ENCODE data around the gene CTNNBIP1.
A peak's percentile ranks its signal among the peaks of the same experiment; 100 is the strongest.

CTNNBIP1 gene

GRCh38 chr1:9841460-9841859, 68.6 kb downstream of the CTNNBIP1 start:
- TF ChIP-seq, protein P1, sequence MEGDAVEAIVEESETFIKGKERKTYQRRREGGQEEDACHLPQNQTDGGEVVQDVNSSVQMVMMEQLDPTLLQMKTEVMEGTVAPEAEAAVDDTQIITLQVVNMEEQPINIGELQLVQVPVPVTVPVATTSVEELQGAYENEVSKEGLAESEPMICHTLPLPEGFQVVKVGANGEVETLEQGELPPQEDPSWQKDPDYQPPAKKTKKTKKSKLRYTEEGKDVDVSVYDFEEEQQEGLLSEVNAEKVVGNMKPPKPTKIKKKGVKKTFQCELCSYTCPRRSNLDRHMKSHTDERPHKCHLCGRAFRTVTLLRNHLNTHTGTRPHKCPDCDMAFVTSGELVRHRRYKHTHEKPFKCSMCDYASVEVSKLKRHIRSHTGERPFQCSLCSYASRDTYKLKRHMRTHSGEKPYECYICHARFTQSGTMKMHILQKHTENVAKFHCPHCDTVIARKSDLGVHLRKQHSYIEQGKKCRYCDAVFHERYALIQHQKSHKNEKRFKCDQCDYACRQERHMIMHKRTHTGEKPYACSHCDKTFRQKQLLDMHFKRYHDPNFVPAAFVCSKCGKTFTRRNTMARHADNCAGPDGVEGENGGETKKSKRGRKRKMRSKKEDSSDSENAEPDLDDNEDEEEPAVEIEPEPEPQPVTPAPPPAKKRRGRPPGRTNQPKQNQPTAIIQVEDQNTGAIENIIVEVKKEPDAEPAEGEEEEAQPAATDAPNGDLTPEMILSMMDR (conservative IDR thresholded peaks at IDR 0.05; ENCODE audit: low read depth), result no peak
- CTCF ChIA-PET, result interaction anchor here (0.6 to 1.3 kb wide), 2 partner anchors 8 to 16 kb away, joined by 3 read pairs; no protein-coding TSS in a partner anchor
- H3K27ac ChIP-seq, result peak overlapping the region; percentile 99
- no peak for DNase-seq (ENCODE audit: low spot score)
- POLR2A ChIA-PET (ENCODE audit: low non-redundant PET), result no interaction called here

GRCh38 chr1:9840176-9840575, 69.9 kb downstream of the CTNNBIP1 start:
- ChIA-PET POLR2A (ENCODE audit: low non-redundant PET) (no interaction called here), CTCF (no interaction called here)
- no peak for DNase-seq (ENCODE audit: low spot score)
- TF ChIP-seq, protein P1 (conservative IDR thresholded peaks at IDR 0.05; ENCODE audit: low read depth), result no peak
- peak overlapping the region; percentile 99 for H3K27ac ChIP-seq

DNA sequence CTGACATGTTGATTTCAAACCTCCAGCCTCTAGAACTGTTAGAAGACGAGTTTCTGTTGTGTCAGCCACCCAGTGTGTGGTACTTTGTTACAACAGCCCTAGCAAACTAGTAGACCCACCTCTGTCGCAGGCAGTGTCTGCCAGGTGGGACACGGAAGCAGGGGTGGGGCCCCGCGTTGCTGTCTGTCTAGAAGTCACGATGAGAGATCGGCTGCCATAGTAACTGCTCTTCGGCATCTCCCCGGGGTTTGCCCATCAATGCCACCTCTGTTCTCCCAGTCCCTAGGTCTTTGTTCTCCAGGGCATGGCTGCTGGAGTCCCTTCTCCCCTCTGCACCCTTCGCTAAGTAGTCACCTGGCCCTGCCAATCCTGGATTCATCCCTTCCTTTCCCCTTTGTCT, 71.1 kb downstream of the CTNNBIP1 start:
- H3K27ac ChIP-seq, result peak overlapping the region; percentile 99
- ChIA-PET POLR2A (ENCODE audit: low non-redundant PET) (no interaction called here), CTCF (interaction anchor here (0.6 kb wide), 1 partner anchor 121 kb away, joined by 6 read pairs; no protein-coding TSS in a partner anchor)
- TF ChIP-seq, protein P1 (conservative IDR thresholded peaks at IDR 0.05; ENCODE audit: low read depth), result no peak
- no peak for DNase-seq (ENCODE audit: low spot score)

GRCh38 chr1:9836632-9836960, 73.5 kb downstream of the CTNNBIP1 start:
- ChIA-PET CTCF (interaction anchor here (0.5 to 1.4 kb wide), 5 partner anchors 8 to 210 kb away, joined by 3 to 7 read pairs (median 4); no protein-coding TSS in a partner anchor), POLR2A (ENCODE audit: low non-redundant PET) (interaction anchor here (0.7 kb wide), 1 partner anchor 11 kb away, joined by 3 read pairs; no protein-coding TSS in a partner anchor)
- H3K27ac ChIP-seq, result peak overlapping the region; percentile 99
- DNase-seq (ENCODE audit: low spot score), result no peak
- TF ChIP-seq, protein P1 (conservative IDR thresholded peaks at IDR 0.05; ENCODE audit: low read depth), result no peak

DNA sequence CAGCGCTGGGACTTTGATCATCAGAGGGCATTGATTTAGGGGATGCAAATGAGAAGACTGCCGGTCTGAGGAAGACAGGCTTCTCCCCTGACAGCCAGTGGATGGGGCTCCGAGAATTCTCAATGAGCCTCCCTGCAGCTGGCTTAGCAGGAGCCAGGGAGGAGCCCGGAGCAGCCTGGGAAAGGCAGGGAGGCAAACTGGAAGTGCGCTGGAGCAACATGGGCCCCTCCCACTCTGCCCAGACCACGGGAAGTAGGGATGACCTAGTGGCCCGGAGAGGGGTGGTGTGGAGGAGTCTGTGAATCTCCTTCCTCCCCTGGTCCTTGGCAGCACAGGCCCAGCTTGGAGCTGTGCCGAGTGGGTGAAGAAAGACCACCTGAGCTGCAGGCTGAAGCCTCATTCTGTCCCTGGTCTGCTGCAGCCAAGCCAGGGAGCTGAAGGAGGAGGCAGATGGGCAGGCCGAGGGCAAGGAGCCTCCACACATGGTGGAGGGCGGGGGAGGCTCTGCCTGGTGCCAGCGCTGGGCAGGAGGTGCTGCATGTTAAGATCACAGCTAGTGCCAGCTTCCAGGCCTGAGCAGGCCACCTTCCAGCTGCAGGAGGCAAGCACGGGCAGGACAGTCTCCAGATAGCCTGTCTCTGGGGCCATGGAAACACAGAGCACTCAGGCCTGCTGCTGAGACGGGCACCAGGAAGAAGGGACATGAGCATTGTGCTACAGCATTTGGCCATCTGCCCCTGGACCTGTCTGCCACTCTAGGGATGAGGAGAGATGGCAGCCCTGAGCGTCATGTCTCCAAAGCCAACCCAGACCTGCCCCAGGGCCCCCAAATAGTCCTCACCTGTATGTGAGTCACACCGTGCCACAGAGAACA, 74.1 kb downstream of the CTNNBIP1 start:
- ChIA-PET CTCF (interaction anchor here (0.5 to 1.4 kb wide), 8 partner anchors 7 to 209 kb away, joined by 3 to 9 read pairs (median 4); no protein-coding TSS in a partner anchor), POLR2A (ENCODE audit: low non-redundant PET) (interaction anchor here (0.7 kb wide), 1 partner anchor 10 kb away, joined by 3 read pairs; no protein-coding TSS in a partner anchor)
- peak; percentile 90 for DNase-seq (ENCODE audit: low spot score)
- peak overlapping the region; percentile 99 for H3K27ac ChIP-seq
- TF ChIP-seq, protein P1 (conservative IDR thresholded peaks at IDR 0.05; ENCODE audit: low read depth), result no peak

- no peak for DNase-seq (ENCODE audit: low spot score)
- TF ChIP-seq, protein P1 (conservative IDR thresholded peaks at IDR 0.05; ENCODE audit: low read depth), result no peak
- ChIA-PET CTCF (interaction anchor here (0.6 kb wide), 3 partner anchors 13 to 121 kb away, joined by 3 to 4 read pairs (median 4); no protein-coding TSS in a partner anchor), POLR2A (ENCODE audit: low non-redundant PET) (no interaction called here)
- H3K27ac ChIP-seq, result peak overlapping the region; percentile 99
Measured at GRCh38 chr1:9835404-9835757, 74.7 kb downstream of the CTNNBIP1 start.
